Mesothelial cell of epicardium (in vitro differentiated cells): ENCODE results near the gene CYTH1. TPM values are rescaled to one million over a fixed set of nuclear protein-coding genes. Genes with fewer than 3 reads are reported as not detected.

Experiments used
- DNase-seq, 2 experiments: peaks; one replicate each; pipeline ENCODE4 v3.0.0; 2021; ENCODE audit warnings: low spot score in 2 of 2; ENCODE audit not compliant: unreplicated experiment in 2 of 2
- H3K27ac Mint-ChIP-seq: 2 replicates; pipeline ENCODE4 v1.8.0; 2021; ENCODE audit warnings: mixed read lengths
- H3K27me3 Mint-ChIP-seq: 2 replicates; pipeline ENCODE4 v1.8.0; 2021; ENCODE audit warnings: low read depth, mixed read lengths
- H3K36me3 Mint-ChIP-seq: 2 replicates; pipeline ENCODE4 v1.8.0; 2021; ENCODE audit warnings: mixed read lengths
- H3K4me1 Mint-ChIP-seq: 2 replicates; pipeline ENCODE4 v1.8.0; 2021; ENCODE audit warnings: mixed read lengths
- H3K4me3 Mint-ChIP-seq: 2 replicates; pipeline ENCODE4 v1.8.0; 2021; ENCODE audit warnings: mild to moderate bottlenecking, moderate library complexity, mixed read lengths
- H3K9me3 Mint-ChIP-seq: 2 replicates; pipeline ENCODE4 v1.8.0; 2021; ENCODE audit warnings: mixed read lengths
- total RNA-seq: library from RNA; stranded (reverse); gene quantifications from 3 replicates; pipeline ENCODE4 v1.2.1, GENCODE V29; 2021
- TF ChIP-seq, protein P1 (sequence below): fragments of 200-600 bp; sonication (generic); IDR thresholded peaks from one replicate; pipeline ENCODE4 v1.5.0; 2021; ENCODE audit warnings: antibody characterized with exemption; ENCODE audit not compliant: unreplicated experiment

Gene CYTH1
- total RNA-seq, 1 donor from 2014 or later = 42.8 TPM

DNA sequence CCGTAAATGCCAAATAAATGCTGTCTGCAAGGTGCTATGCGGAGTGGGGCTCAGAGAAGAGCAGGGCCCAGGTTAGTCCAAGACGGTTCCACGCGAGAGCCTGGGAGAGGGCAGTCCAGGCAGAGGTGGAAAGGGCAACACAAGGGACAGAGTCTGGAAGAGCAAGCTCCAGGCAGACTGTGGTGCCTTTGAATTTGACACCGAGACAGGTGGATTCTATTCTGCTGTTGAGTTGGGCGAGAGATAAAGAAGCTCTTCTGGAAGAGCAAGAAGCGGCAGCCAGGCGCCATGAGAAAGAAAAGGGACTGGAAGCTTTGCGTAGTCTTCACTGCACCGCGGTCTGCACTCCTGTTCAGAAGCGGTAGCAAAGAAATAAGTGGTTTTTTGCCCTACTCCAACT lies 55.6 kb downstream of the CYTH1 start:
- no peak for DNase-seq
- no peak overlapping the region for H3K27ac Mint-ChIP-seq
- H3K27me3 Mint-ChIP-seq = no peaks in the 10 kb centered on the region
- TF ChIP-seq, protein P1, sequence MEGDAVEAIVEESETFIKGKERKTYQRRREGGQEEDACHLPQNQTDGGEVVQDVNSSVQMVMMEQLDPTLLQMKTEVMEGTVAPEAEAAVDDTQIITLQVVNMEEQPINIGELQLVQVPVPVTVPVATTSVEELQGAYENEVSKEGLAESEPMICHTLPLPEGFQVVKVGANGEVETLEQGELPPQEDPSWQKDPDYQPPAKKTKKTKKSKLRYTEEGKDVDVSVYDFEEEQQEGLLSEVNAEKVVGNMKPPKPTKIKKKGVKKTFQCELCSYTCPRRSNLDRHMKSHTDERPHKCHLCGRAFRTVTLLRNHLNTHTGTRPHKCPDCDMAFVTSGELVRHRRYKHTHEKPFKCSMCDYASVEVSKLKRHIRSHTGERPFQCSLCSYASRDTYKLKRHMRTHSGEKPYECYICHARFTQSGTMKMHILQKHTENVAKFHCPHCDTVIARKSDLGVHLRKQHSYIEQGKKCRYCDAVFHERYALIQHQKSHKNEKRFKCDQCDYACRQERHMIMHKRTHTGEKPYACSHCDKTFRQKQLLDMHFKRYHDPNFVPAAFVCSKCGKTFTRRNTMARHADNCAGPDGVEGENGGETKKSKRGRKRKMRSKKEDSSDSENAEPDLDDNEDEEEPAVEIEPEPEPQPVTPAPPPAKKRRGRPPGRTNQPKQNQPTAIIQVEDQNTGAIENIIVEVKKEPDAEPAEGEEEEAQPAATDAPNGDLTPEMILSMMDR = no peak
- H3K9me3 Mint-ChIP-seq = no peaks in the 10 kb centered on the region
- no peak overlapping the region for H3K4me3 Mint-ChIP-seq
- peaks cover 37% of the 10 kb centered on the region for H3K4me1 Mint-ChIP-seq
- no peaks in the 10 kb centered on the region for H3K36me3 Mint-ChIP-seq

DNA sequence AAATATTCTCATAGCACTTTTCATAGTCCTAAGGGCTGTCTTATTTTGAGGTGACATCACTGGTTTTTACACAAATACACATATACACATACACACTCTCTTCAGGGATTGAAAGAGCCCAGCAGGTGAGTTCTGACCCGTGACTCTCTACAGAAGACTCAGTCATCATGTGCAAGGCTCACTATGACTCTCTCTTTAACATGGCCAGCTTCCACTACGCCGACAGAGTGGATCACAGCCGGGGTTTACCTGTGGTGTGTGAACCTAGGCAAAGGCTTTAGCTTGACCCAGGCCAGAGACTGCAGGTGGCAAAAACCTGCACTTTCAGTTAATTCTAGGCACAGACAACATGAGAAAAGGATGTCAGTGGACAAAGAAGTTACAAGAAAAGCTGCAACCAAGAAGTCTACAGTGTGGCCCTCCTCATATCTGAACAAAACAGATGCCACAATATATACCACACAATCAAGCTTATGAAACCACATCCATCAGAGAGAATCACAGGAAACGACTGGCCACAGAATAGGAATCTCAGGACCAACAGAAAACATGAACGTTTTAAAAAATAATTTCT lies 56.5 kb downstream of the CYTH1 start:
- TF ChIP-seq, protein P1 = no peak
- H3K4me1 Mint-ChIP-seq = peaks cover 37% of the 10 kb centered on the region
- H3K4me3 Mint-ChIP-seq = no peak overlapping the region
- H3K36me3 Mint-ChIP-seq = no peaks in the 10 kb centered on the region
- no peaks in the 10 kb centered on the region for H3K27me3 Mint-ChIP-seq
- H3K27ac Mint-ChIP-seq = peak overlapping the region; percentile 0
- H3K9me3 Mint-ChIP-seq = no peaks in the 10 kb centered on the region
- DNase-seq = no peak

DNA sequence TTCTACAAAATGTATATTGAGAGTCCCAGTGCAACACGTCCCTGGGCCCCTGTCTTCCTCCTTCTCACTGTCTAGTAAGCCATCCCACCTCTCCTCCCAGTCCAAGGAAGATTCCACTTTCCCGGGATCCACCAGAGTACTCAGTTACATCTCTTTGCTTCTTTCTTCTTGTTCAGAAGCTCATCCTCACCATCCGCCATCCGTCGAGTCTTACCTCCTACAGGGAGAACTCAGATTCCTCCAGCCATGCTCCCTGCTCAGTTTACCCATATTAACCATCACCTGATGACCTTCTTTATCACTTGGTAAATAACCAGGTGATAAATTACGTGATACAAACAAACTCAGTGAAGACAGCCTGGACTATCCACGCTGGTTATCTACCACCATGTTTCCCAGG lies 57.1 kb downstream of the CYTH1 start:
- Mint-ChIP-seq H3K9me3 (no peaks in the 10 kb centered on the region), H3K4me3 (no peak overlapping the region), H3K4me1 (peaks cover 40% of the 10 kb centered on the region), H3K27me3 (no peaks in the 10 kb centered on the region), H3K27ac (peak overlapping the region; percentile 0), H3K36me3 (no peaks in the 10 kb centered on the region)
- TF ChIP-seq, protein P1 = no peak
- no peak for DNase-seq

DNA sequence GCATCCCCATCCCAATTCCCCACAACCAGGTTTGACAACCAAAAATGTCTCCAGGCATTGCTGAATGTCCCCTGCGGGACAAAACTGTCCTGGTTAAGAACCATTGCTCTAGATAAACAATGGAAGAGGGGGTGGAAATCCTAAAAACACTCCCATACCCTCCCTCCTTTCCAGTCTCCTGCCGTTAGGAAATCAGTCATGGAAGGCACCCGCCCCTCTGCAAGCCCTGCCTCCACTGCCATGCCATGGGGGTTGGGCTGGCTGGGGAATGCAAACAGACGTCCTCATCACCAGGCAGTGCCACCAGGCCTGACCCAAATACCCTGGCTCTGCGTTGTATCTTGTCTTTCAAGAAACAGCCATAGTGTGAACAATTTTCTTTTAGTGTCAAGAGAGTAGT lies 57.5 kb downstream of the CYTH1 start:
- Mint-ChIP-seq H3K27ac (no peak overlapping the region), H3K9me3 (no peaks in the 10 kb centered on the region), H3K4me1 (peaks cover 44% of the 10 kb centered on the region), H3K36me3 (no peaks in the 10 kb centered on the region), H3K4me3 (no peak overlapping the region), H3K27me3 (no peaks in the 10 kb centered on the region)
- TF ChIP-seq, protein P1 = no peak
- no peak for DNase-seq

DNA sequence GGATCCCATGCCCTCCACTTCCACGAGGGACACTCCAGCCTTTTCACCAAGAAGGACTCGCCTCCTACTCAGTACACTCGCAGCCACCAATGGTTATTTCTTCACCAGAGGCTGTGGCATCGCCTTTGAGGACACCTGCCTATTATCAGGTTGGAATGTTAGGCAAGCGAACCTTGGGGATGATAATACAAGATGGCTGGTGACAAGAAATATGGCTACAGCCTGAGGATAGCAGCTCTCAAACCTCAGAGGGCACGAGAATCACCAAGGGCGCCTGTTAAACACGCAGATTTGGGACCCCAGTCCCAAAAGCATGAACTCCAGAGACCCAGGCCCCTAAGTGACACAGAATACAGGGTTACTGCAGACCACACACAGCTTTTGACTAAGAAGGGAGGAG lies 58.1 kb downstream of the CYTH1 start:
- no peak for DNase-seq
- TF ChIP-seq, protein P1 = no peak
- Mint-ChIP-seq H3K27ac (peak overlapping the region; percentile 23), H3K9me3 (no peaks in the 10 kb centered on the region), H3K27me3 (no peaks in the 10 kb centered on the region), H3K4me3 (peak overlapping the region; percentile 73), H3K36me3 (no peaks in the 10 kb centered on the region), H3K4me1 (peaks cover 46% of the 10 kb centered on the region)
